ENCODE data around the gene ENDOU.

GRCh38 chr12:47729233-47729632 is 3.9 kb upstream of the ENDOU start:
- no peak for TF ChIP-seq POLR2AphosphoS5 (IDR thresholded peaks at IDR 0.05; ENCODE audit: low read depth, low read length)
- no peak for TF ChIP-seq SIN3A (IDR thresholded peaks at IDR 0.05; ENCODE audit: borderline replicate concordance, insufficient read depth, low read length)

All from PFSK-1 (cell line).